8988T (cell line): Measurements from ENCODE around the gene CENPP.

ENCODE experiments used
- DNase-seq: peaks from one replicate; pipeline ENCODE4 v3.0.0; 2011

The CENPP gene

DNA sequence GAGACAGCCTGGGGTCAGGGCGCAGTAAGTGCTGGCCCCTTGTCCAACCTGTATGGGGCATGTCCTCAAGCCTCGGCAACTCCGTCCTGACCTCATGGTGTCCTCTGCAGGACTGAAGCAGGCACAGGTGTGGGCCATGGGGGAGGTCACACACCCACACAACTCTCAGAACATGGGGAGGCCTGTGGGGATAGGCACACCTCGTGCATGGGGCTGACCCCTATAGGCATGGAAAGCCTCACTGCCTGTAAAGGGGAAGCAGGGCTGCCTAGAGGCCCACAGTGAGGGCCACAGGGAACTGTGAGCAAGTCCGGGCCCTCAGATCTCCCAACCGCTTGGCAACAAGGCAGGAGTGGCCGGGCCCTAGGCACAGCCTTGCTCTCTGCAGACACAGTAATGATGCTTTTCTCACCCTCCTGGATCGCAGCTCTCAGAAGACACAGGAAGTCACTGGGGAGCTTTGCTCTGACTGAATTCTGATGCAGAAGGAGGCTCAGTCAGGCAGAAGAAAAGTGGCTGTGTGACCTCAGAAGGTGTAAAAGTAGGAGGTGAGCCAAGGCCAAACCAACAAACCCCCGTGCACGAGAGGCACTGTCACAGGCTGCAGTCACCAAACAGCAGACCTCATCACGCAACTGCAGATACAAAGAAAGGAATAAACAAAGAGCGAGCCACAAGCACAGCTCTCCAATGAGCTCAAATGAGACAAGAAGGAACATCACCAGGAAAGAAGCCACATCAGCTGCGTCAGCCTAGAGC lies 338.8 kb downstream of the CENPP start:
- DNase-seq: no peak

DNA sequence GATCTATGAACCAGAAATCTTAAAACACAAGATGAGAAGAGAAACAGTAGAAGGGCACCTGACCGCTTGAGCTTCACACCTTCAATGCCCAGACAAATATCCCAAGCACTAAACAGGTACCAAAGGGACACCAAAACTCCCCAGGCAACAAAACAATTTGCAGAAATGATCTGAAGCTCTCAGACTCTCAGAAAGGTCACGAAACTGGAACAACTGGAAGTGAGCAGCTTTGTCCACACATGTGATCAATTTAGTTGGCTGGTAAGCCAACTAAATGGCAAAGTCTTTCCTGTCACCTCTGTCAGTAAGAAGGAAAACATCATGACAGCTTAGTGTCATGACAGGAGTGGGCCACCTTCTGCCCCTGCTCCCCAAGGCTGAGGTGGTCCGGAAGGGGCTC lies 340.1 kb downstream of the CENPP start:
- DNase-seq: no peak

DNA sequence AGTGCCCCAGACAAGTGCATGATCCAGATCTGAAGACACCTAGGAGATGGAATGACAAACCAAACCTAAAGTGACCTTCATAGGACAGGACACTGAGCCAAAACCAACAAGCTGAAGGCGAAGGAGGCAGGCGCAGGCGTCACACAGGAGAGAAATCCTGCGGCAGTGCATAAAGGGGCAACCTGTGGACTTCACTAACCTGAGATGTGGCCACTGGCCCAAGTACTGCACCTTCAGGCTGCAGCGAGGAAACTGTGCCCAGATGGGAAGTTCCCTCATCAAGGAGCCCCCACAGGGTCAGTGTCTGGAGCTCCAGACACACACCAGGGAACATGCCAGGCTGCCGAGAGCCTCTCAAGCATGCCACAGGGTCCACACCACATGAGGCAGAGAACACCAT lies 340.5 kb downstream of the CENPP start:
- no peak for DNase-seq

DNA sequence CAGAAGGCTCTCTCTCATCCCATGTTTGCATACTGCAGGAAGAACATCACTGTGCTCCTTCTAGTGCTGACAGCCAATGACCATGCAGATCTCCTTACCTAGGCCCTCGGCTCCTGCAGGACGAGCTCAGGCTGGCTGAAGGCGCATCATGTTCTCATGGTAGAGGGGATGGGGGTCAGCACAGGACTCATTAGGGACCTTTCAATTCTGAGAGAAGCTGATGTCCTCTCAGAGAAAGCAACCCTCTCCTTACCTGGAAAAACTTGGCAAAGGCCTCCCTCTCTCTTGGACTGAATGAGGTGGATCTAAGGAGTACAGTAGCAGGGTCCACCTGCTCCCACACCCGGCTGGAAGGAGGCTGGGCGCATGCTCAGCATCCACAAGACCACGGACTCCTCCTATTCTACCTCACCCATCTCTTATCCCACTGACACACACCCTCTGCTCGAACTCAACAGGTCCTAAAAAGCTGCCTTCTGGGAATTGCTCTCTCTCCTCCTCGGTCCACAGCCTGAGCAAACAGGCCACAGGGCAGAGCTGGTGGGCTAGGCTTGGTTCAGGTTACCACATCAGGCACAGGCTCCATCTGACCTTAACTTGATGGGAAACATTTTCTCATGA lies 341.3 kb downstream of the CENPP start:
- no peak for DNase-seq

DNA sequence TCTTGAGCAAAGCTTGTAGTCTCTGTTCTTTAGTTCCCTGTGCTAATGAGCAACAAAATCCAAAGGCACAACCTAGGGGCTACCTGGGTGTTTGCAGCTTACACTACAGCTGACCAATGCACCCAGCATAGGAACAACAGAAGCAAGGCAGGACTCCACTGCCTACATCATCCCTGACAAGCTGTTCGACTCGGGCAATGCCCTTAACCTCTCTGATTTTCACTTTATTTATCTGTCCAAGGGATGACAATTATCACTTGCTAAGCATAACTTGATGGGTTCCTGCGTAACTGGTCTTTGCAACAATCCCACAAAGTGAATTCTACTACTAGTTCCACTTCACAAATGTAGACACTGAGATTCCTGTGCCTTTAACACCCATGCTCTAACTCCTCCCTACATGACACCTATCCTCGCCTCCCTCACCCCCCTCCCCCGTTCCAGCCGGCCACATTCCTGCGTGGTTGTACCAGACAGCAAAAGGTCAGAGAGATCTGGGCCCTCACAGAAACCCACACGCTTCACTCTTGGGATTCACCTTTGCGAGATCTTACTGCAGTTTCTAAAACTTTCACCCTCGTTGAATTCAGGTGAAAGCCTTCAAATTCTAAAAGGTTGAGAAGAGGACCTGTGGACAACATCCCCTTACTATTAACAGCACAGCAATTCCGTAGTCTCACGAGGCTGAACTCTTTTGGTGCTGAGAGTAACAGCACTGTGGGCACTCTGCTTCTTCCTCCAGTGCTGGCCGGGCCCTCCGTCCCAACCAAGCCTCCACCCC lies 343.2 kb downstream of the CENPP start:
- DNase-seq: no peak

DNA sequence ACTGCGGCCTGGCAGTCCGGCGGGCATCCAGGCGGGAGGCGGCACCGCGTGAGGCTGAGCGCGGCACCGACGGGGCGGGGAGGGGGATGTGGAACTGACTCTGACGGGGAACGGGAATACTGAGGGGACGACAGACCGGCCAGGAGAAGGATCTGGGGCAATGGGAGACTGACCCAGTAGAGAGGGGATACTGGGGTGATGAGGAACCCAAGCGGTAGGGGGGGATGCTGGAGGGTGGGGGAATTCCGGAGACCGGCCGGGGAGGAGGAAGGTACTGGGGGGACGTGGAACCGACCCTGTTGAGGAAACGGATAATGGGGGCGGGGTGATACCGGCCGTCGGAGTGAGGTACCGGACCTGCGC lies 343.8 kb downstream of the CENPP start:
- DNase-seq: no peak
